Activated CD8-positive, alpha-beta memory T cell treated with anti-CD3 and anti-CD28 coated beads for 36 hours (primary cell): ENCODE measurements around the gene FAM222A. TPM values are rescaled to one million over a fixed set of nuclear protein-coding genes. Genes with fewer than 3 reads are reported as not detected.

ENCODE experiments used
- CTCF ChIA-PET: fragments of 350-600 bp; sonication (Branson Sonifier 250); formaldehyde crosslinking; loops from one replicate; lab custom pipeline; 2021; ENCODE audit warnings: antibody characterized with exemption; lab: Charles Lee
- POLR2A ChIA-PET: fragments of 350-600 bp; sonication (Branson Sonifier 250); formaldehyde crosslinking; loops from one replicate; lab custom pipeline; 2021; ENCODE audit warnings: antibody characterized with exemption; lab: Charles Lee
- total RNA-seq, 2 experiments: library from RNA; stranded (reverse); gene quantifications; one replicate each; pipeline ENCODE4 v1.2.3, GENCODE V29; 2021

Gene FAM222A
- total RNA-seq, 2 experiments from 2014 or later, result 2.1 to 2.5 TPM

DNA sequence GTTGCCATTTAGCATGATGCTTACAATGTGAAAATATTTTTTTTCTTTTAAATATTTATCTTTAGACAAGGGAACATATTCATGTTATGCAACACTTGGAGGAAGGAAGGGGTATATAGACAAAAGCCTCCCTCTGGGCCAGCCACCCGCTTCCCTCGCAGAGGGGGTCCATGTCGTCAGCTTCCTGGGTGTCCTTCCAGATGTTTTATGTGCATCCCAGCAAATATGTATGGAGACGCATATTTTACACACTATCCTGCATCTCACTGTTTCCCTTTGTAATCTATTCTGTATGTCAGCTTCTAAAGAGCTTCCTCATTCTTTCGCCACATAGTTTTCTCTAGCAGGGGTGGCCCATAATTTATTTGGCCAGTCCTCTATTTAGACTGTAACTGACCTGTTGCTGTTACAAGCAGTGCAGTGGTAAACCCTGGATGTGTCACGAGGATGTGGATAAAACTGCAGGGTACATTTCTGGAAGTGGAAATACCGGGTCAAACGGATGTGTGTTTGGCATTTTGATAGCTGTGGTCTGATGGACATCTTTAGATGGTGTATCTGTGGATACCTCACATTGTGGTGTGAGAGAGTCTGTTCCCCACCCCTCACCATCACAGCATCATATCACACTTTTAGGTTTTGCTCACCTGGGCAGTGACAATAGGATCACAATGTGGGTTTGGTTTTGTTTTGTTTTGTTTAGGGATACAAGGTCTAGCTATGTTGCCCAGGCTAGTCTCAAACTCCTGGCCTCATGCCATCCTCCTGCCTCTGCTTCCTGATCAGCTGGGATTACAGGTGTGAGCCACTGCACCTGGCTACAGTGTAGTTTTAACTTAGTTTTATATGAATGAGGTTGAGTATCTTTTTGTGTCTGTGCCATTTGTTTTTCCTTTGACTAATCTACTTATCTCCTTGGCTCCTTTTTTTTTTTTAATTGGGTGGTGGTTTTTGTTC is 31.6 kb downstream of the FAM222A start:
- POLR2A ChIA-PET, result no interaction called here
- CTCF ChIA-PET, result no interaction called here

DNA sequence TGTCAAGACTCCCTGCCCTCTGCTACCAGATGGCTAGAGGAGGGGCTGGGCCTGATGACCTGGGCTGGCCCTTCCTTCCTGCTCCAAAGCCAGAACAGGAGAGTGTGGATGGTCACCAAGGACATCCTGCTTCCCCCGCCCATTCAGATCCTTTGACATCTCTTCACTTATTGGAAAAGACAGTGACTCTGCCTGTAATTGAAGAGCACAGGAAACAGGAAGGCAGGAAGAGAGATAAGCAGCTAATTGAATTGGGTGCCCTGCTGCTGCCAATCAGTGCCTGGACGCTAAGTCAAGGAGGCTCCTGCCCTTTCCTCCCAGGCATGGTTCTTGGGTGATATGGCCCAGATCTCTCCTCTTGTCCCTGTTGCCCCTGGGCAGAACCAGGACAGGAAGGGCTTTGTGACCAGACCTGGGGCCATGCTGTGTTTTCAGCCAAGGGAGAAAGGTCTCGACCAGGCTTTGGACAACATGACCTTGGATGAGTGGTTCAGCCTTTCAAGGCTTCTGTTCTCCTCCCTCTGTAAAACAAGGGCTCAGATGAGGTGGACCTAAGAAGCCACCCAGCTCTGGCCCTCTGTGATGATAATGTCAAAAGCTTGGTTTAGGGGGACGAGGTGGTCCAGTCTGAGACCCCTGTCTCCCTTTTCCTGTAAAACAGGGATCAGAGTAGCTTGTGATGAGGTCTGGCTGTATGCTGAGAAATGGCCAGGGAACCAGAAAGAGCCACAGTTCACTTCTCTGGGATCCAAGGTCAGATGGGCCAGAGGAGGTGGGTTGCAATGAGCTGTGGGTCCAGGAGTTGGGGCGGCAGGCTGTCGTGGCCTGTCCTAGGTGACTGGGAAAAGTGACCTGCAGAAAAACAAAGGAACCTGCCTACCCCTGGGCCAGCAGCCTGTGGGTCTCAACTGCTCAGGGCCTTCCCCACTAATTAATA is 38.8 kb downstream of the FAM222A start:
- CTCF ChIA-PET, result no interaction called here
- POLR2A ChIA-PET, result no interaction called here

- POLR2A ChIA-PET, result no interaction called here
- CTCF ChIA-PET, result no interaction called here
These were observed 39.4 kb downstream of the FAM222A start for GRCh38 chr12:109753054-109753401.

DNA sequence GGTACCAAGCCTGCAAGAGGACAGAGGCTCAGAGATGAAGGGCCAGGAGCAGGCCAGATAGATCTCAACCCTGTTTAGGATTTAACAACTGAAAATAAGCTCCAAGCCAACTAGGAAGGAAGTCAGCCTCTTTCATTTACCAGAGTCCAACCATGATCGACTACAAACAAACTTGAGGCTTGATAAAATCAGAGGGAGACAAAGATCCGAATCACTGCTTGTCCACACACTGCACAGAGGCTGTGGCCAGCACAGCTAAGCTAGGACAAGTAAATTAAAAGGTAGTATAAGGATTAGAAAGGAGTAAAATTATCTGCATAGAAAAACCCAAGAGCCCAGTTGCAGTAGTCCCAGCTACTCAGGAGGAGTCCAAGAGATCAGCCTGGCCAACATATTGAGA is 40.3 kb downstream of the FAM222A start:
- ChIA-PET POLR2A (interaction anchor here (0.6 kb wide), 1 partner anchor 197 kb away, joined by 3 read pairs; no protein-coding TSS in a partner anchor), CTCF (no interaction called here)

DNA sequence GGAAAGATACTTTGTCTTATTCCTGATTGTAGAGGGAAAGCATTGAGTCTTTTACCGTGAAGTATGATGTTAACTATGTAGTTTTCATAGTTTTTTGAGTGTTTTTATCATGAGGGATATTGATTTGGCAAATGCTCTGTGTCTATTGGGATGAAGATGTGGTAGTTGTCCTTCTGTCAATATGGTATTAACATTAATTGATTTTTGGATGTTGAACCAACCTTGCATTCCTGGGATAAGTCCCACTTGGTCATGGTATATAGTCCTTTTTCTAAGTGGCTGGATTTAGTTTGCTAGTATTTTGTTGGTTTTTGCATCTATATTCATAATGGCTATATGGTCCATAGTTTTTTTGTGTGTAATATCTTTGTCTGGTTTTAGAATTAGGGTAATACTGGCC is 42.8 kb downstream of the FAM222A start:
- ChIA-PET CTCF (no interaction called here), POLR2A (no interaction called here)

GRCh38 chr12:109757671-109758265 is 44.1 kb downstream of the FAM222A start:
- CTCF ChIA-PET, result no interaction called here
- POLR2A ChIA-PET, result no interaction called here

DNA sequence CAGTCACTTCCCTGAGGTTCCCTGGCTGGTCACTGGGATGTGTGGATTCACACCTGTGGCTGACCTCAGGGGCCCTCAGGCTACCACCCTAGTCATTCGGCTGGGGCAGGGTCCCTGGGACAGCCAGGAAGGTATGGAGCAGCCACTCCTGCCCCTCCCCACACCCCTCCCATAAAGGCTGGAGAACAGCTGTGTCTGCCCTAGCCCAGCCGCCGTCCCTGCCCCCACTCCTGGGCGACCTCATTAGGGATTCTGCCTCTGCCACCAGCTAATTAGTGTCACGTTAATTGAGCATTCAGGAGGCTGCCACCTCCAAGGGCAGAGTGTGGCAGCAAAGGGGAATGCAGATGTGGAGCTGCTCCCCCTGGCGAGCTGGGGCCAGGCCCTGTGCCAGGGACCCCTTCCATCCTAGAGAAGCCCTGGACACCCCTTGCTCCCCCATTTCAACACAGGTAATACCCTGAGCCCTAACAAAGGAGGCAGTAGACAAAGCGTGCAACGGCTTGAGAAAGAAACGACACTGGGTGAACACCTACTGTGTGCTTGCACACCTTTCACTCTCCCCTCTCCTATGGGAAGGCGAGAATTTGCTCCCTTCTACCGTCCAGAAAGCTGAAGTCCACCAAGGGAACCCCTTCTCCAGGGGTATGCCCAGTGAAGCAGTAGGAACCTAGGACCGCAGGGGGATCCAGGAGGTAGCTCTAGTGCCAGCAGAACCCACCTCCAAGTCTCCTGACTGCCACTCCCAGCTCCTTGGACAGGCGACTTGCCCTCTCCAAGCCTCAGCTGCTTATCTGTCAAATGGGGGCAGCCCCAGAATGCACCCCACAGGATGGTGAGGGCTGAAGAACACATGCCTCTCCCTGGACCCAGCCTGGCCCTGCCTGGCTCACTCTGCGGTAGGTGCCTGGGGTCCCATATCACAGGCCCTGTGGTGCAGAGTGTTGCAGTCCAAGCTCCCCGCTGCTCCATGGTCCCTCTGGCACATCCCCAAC is 45.1 kb downstream of the FAM222A start:
- CTCF ChIA-PET, result no interaction called here
- POLR2A ChIA-PET, result no interaction called here

GRCh38 chr12:109759595-109759994 is 46.0 kb downstream of the FAM222A start:
- ChIA-PET CTCF (no interaction called here), POLR2A (no interaction called here)

- CTCF ChIA-PET, result no interaction called here
These were observed 46.7 kb downstream of the FAM222A start for GRCh38 chr12:109760031-109760929.

DNA sequence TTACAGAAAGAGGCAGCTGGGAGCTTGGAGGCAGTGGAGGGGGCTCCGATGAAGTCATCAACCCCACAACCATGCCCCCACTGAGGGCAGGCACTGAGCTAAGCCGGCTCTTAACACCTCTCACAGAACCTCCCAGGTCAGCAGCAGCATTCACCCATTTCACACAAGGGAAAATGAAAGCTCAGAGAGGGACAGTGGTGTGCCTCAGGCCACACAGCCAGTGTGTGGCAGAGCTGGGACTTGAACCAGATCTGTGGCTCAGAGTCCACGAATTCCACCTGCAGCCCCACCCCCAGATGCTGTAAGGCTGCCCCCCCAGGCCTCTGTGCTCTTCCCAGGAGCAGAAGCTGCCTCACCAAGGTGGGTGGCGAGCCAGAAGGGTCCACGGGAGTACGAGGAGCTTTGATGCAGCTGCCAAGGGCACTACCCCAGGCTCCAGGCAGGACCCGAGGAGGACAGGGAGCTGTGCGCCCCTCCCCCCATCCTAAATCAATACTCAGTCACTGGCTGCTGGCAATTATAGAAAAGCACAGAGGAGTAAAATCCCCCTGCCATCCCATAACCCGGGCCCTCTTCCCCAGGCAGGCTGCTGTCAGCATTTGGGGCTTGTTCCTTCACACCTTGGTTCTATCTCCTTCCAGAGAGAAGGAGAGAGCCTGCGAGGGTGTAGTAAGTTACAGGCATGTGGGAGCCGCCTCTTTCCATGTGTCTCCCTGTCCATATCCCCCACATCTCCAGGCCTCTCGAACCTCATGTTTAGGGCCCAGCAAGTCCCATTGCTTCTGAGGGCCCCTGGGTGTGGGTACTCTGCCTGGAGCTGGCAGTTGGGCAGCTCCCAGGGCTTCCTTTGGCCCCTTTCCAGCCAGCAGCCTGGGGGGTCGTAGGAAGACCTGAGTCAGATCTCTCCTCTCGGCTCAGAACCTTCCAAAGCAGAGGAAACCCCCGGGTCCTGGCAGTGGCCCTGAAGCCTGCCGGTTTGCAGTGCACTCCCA is 47.6 kb downstream of the FAM222A start:
- ChIA-PET POLR2A (no interaction called here), CTCF (no interaction called here)

More at GRCh38 chr12:109760031-109760929, 46.7 kb downstream of the FAM222A start:
- POLR2A ChIA-PET, result no interaction called here

DNA sequence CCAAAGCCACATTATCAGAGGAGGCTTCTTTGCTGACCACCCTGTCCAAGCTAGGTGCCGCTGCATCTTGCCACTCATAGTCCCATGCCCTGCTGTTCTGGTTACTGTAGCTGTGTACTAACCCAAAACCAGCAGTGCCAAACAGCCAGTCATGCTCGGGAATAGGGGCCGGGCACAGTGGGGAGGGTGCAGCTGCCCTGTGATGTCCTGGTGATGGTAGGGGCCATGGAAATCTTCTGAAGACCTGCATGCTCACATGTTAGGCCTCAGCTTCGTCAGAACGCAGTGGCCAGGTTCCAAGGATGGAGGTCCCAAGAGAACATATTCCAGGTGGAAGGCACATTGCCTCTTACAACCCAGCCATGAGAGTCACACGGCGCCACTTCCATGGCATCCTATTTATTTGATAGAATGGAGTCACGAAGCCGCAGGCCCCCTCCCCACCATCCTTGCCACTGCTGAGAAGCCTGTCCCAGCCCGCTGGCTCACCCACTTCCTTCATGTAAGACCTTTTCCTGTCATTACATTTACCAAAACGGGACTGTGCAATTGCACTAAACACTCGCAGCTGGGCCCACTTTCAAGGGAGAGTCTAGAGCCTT is 48.5 kb downstream of the FAM222A start:
- ChIA-PET POLR2A (no interaction called here), CTCF (interaction anchor here (1.4 kb wide), 1 partner anchor 83 kb away, joined by 4 read pairs; no protein-coding TSS in a partner anchor)

DNA sequence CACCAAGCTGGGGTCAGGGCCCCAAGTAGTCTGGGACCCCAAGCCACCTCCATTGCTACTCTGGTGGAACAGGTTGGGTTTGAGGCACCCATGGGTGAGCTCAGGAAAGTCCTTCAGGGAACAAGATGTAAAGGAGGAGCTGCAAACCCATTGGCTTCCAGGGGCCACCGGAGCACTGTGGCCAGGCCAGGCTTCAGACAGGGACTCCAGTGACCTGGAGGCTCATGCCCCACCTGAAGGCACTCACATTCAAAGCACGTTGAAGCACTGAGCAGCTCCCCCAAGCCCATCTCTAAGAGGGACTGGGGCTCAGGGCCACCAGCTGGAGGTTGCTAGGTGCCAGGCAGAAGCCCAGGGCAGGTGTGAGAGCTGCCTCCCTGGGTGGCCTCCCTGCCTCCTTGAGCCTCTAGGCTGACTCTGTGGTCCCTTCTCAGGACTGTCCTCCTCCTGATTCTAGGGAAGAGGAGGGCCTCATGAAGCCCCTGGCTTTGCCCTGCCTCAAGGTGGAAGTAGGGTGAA is 49.1 kb downstream of the FAM222A start:
- POLR2A ChIA-PET, result no interaction called here
- CTCF ChIA-PET, result interaction anchor here (1.4 kb wide), 1 partner anchor 83 kb away, joined by 4 read pairs; no protein-coding TSS in a partner anchor

DNA sequence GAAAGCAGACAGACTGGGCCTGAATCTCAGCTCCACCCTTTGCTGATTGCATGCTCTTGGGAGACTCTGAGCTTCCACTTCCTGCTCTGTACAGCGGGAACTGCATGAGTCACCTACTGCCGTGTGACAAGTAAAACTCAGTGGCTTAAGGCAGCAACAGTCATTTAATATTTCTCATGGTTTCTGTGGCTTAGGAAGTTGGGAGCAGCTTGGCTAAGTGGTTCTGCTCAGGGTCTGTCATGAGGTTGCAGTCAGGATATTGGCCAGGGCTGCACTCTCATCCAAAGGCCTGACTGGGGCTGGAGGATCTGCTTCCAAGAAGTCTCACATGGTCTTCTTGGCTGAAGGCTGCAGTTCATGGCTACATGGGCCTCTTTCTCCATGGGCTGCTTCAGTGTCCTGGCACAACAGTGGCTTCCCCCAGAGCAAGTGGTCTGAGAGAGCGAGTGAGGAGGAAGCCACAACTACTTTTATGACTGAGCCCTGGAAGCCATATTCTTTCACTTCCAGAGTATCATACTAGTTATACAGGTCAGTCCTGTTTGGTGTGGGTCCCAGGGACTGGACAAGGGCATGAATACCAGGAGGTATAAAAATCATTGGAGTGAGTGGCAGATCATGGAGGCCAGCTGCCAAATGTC is 49.7 kb downstream of the FAM222A start:
- ChIA-PET POLR2A (interaction anchor here (0.6 kb wide), 1 partner anchor 569 kb away, joined by 11 read pairs; no protein-coding TSS in a partner anchor), CTCF (interaction anchor here (1.4 kb wide), 1 partner anchor 82 kb away, joined by 4 read pairs; no protein-coding TSS in a partner anchor)

DNA sequence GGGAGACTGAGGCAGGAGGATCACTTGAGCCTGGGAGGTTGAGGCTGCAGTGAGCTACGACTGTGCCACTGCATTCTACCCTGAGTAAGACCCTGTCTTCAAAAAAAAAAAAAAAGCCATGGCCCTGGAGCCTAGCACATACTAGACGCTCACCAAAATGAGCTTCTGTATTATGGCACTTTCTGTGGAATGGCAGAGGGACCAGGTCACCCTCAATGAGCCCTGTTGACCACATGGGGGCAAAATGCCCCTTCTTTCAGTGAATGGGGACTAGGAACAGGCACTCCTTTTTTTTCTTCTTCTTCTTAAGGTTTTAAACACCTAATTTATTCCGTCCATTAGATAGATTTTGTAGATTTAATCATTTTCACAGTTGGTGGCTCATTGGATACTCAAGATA is 50.5 kb downstream of the FAM222A start:
- ChIA-PET CTCF (interaction anchor here (0.6 kb wide), 1 partner anchor 368 kb away, joined by 3 read pairs; no protein-coding TSS in a partner anchor), POLR2A (interaction anchor here (0.6 kb wide), 1 partner anchor 570 kb away, joined by 11 read pairs; no protein-coding TSS in a partner anchor)
